T-helper 1 cell treated with Interleukin-12 subunit alpha and Interleukin-12 subunit beta and Interleukin-4 antibody, amounts not matched to agents 30 μg/mL and 1 μg/mL, for 36 hours (primary cell): ENCODE data around the gene AMZ2.

Experiments used
- H3K27ac Mint-ChIP-seq: one replicate; pipeline ENCODE4 v1.8.0; 2021; ENCODE audit warnings: mild to moderate bottlenecking, mixed read lengths
- H3K27me3 Mint-ChIP-seq: one replicate; pipeline ENCODE4 v1.8.0; 2021; ENCODE audit warnings: low read depth, mixed read lengths
- H3K36me3 Mint-ChIP-seq: one replicate; pipeline ENCODE4 v1.8.0; 2021; ENCODE audit warnings: low read depth, mixed read lengths
- H3K4me1 Mint-ChIP-seq: one replicate; pipeline ENCODE4 v1.8.0; 2021; ENCODE audit warnings: low read depth, mixed read lengths
- H3K4me3 Mint-ChIP-seq: one replicate; pipeline ENCODE4 v1.8.0; 2021; ENCODE audit warnings: mild to moderate bottlenecking, moderate library complexity, mixed read lengths
- H3K9me3 Mint-ChIP-seq: one replicate; pipeline ENCODE4 v1.8.0; 2021; ENCODE audit warnings: mixed read lengths

Gene AMZ2

GRCh38 chr17:68297195-68297594 is 49.4 kb downstream of the AMZ2 start:
- peaks cover 40% of the 10 kb centered on the region for H3K4me1 Mint-ChIP-seq
- H3K27ac Mint-ChIP-seq: peak overlapping the region; percentile 82
- peak overlapping the region; percentile 69 for H3K4me3 Mint-ChIP-seq
- no peaks in the 10 kb centered on the region for H3K9me3 Mint-ChIP-seq
- peaks cover 26% of the 10 kb centered on the region for H3K27me3 Mint-ChIP-seq
- H3K36me3 Mint-ChIP-seq: peaks cover 6% of the 10 kb centered on the region

- Mint-ChIP-seq H3K4me1 (peaks cover 30% of the 10 kb centered on the region), H3K4me3 (no peak overlapping the region), H3K27ac (no peak overlapping the region), H3K27me3 (peaks cover 26% of the 10 kb centered on the region), H3K36me3 (peaks cover 6% of the 10 kb centered on the region), H3K9me3 (no peaks in the 10 kb centered on the region)
Observed at GRCh38 chr17:68298601-68299000, 50.8 kb downstream of the AMZ2 start.

GRCh38 chr17:68299817-68300216 is 52.0 kb downstream of the AMZ2 start:
- peaks cover 26% of the 10 kb centered on the region for H3K4me1 Mint-ChIP-seq
- no peak overlapping the region for H3K27ac Mint-ChIP-seq
- H3K9me3 Mint-ChIP-seq: no peaks in the 10 kb centered on the region
- H3K36me3 Mint-ChIP-seq: peaks cover 6% of the 10 kb centered on the region
- no peak overlapping the region for H3K4me3 Mint-ChIP-seq
- peaks cover 23% of the 10 kb centered on the region for H3K27me3 Mint-ChIP-seq

DNA sequence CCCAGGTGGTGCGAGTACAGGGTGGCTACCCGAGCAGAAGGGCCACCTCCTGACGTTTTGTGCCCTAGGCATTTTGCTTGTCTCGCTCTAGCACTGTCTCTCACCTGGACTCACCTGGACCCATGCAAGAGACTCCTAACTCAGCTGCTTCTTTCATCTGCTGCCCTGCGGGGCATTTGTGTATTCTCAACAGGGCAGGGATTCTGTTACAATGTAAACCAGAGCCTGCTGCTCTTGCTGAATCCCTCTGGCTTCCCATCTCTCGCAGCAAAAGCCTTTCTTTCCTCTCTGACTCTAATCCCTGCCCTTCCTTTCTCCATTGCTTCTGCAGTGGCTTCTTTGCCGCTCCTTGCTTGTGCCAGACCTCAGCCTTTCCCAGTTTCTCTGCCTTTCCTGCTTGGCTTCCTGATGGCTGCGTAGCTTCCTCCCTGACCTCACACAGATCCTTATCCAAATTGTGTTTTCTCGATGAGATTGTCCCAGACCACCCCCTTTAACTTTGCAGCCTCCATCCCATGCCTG is 53.7 kb downstream of the AMZ2 start:
- Mint-ChIP-seq H3K27ac (no peak overlapping the region), H3K9me3 (no peaks in the 10 kb centered on the region), H3K27me3 (peaks cover 15% of the 10 kb centered on the region), H3K4me1 (peaks cover 20% of the 10 kb centered on the region), H3K4me3 (no peak overlapping the region), H3K36me3 (peaks cover 4% of the 10 kb centered on the region)

DNA sequence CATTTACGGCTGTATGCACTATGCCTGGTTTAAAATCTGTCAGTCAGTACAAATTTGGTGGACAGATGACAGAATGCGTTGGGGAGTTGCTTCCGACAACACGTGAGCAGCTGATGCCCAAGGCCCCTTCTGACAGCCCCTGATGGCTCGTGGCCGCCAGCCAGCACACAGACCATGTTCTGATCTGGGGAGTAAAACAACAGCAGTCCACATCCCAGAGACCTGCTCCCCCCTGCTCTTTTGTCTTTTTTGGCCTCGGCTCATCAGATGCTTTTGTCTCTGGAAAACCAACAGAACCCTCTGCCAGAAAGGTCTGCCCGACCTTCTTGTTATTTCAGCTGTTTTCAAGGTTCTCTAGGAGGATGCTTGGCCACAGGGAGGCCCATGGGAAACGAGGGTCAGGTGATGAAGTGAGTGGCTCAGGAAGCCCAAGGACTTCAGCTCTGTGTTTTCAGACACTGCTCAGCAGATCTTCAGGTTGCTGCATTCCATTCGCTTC is 54.3 kb downstream of the AMZ2 start:
- Mint-ChIP-seq H3K27ac (no peak overlapping the region), H3K4me3 (no peak overlapping the region), H3K36me3 (peaks cover 4% of the 10 kb centered on the region), H3K9me3 (no peaks in the 10 kb centered on the region), H3K4me1 (peaks cover 14% of the 10 kb centered on the region), H3K27me3 (peaks cover 13% of the 10 kb centered on the region)

DNA sequence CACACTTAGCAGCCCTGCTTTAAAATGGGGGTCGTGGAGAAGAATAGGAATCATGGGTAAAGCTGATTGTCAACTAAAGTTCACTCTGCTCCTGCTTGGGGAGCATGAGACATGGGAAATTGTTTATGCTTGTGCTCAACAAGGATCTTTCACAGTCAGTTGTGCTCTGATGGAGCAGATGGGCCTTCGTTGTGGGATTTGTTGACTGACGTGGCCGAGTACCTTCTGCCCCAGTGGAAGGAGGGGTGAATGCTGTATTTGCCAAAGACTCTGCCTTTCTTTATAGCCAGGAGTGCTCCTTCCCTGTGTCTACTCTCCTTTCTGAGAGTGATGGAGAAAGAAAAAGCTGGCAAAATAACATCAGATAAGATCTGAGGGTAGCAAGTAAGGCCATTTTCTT is 54.8 kb downstream of the AMZ2 start:
- Mint-ChIP-seq H3K4me3 (no peak overlapping the region), H3K36me3 (peaks cover 3% of the 10 kb centered on the region), H3K27me3 (peaks cover 13% of the 10 kb centered on the region), H3K4me1 (peaks cover 9% of the 10 kb centered on the region), H3K9me3 (no peaks in the 10 kb centered on the region), H3K27ac (no peak overlapping the region)

DNA sequence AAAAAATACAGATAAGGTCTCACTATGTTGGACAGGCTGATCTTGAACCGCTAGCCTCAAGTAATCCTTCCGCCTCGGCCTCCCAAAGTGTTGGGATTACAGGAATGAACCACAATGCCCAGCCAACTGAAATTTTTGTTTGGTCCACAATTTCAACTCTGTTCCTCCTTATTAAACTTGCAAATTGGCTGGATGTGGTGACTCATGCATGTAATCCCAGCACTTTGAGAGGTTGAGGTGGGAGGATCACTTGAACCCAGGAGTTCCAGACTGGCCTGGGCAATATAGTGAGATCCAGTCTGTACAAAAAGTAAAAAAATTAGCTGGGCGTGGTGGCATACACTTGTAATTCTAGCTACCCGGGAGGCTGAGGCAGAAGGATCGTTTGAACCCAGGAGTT is 56.9 kb downstream of the AMZ2 start:
- Mint-ChIP-seq H3K4me3 (no peak overlapping the region), H3K4me1 (peaks cover 6% of the 10 kb centered on the region), H3K9me3 (no peaks in the 10 kb centered on the region), H3K27me3 (peaks cover 8% of the 10 kb centered on the region), H3K36me3 (peaks cover 2% of the 10 kb centered on the region), H3K27ac (no peak overlapping the region)

- Mint-ChIP-seq H3K9me3 (no peaks in the 10 kb centered on the region), H3K27me3 (peaks cover 5% of the 10 kb centered on the region), H3K4me3 (no peak overlapping the region), H3K36me3 (peaks cover 2% of the 10 kb centered on the region), H3K27ac (no peak overlapping the region), H3K4me1 (peaks cover 8% of the 10 kb centered on the region)
Observed at GRCh38 chr17:68305142-68305541, 57.3 kb downstream of the AMZ2 start.
